ENCODE measurements around the gene POLG.

Gene POLG

GRCh38 chr15:89365462-89366065, 30.9 kb upstream of the POLG start:
- no peak for DNase-seq
- H3K4me1 ChIP-seq (ENCODE audit: insufficient read depth, low read length) = no peaks in the 10 kb centered on the region

GRCh38 chr15:89364741-89365450, 30.3 kb upstream of the POLG start:
- TF ChIP-seq EZH2 (IDR thresholded peaks at IDR 0.05; ENCODE audit: borderline replicate concordance, low read depth, low read length, severe bottlenecking) = no peak
- Histone ChIP-seq H3K36me3 (ENCODE audit: insufficient read depth, low read length) (no peaks in the 10 kb centered on the region), H3K4me1 (ENCODE audit: insufficient read depth, low read length) (no peaks in the 10 kb centered on the region), H3K9ac (ENCODE audit: low read depth, low read length) (no peak overlapping the region), H3K27ac (ENCODE audit: low read length) (no peak overlapping the region), H3K4me3 (ENCODE audit: low read depth in 1 of 2, low read length in 2 of 2) (no peak overlapping the region), H3K4me2 (ENCODE audit: insufficient read depth, low read length) (no peak overlapping the region), H2AFZ (ENCODE audit: low read depth, low read length) (no peak overlapping the region), H4K20me1 (ENCODE audit: insufficient read depth, low read length) (peaks cover 3% of the 10 kb centered on the region; the same call in 1 of the 2 replicates), H3K27me3 (ENCODE audit: insufficient read depth, low read length, poor library complexity) (peaks cover 10% of the 10 kb centered on the region), H3K9me3 (ENCODE audit: insufficient read depth, low read length, severe bottlenecking) (no peaks in the 10 kb centered on the region), H3K79me2 (ENCODE audit: insufficient read depth, low read length) (no peaks in the 10 kb centered on the region)
- no peak for ATAC-seq (ENCODE audit: insufficient read depth, low read depth)
- DNase-seq = no peak

More at GRCh38 chr15:89365462-89366065, 30.9 kb upstream of the POLG start:
- no peaks in the 10 kb centered on the region for H3K9me3 ChIP-seq (ENCODE audit: insufficient read depth, low read length, severe bottlenecking)
- H2AFZ ChIP-seq (ENCODE audit: low read depth, low read length) = no peak overlapping the region
- peaks cover 10% of the 10 kb centered on the region for H3K27me3 ChIP-seq (ENCODE audit: insufficient read depth, low read length, poor library complexity)
- TF ChIP-seq EZH2 (IDR thresholded peaks at IDR 0.05; ENCODE audit: borderline replicate concordance, low read depth, low read length, severe bottlenecking) = no peak
- TF ChIP-seq CTCF (IDR thresholded peaks at IDR 0.05; ENCODE audit: borderline replicate concordance, extremely low read depth, low read length, poor library complexity, severe bottlenecking) = no peak
- no peaks in the 10 kb centered on the region for H3K79me2 ChIP-seq (ENCODE audit: insufficient read depth, low read length)
- ATAC-seq (ENCODE audit: insufficient read depth, low read depth) = no peak
- H4K20me1 ChIP-seq (ENCODE audit: insufficient read depth, low read length) = peaks cover 3% of the 10 kb centered on the region; the same call in 1 of the 2 replicates
- H3K4me2 ChIP-seq (ENCODE audit: insufficient read depth, low read length) = no peak overlapping the region
- no peaks in the 10 kb centered on the region for H3K36me3 ChIP-seq (ENCODE audit: insufficient read depth, low read length)
- H3K9ac ChIP-seq (ENCODE audit: low read depth, low read length) = no peak overlapping the region
- H3K4me3 ChIP-seq (ENCODE audit: low read depth in 1 of 2, low read length in 2 of 2) = no peak overlapping the region
- H3K27ac ChIP-seq (ENCODE audit: low read length) = no peak overlapping the region

- H3K4me3 ChIP-seq (ENCODE audit: low read depth in 1 of 2, low read length in 2 of 2) = no peak overlapping the region
- no peak overlapping the region for H3K4me2 ChIP-seq (ENCODE audit: insufficient read depth, low read length)
- H3K27ac ChIP-seq (ENCODE audit: low read length) = no peak overlapping the region
- no peaks in the 10 kb centered on the region for H3K4me1 ChIP-seq (ENCODE audit: insufficient read depth, low read length)
- H3K9ac ChIP-seq (ENCODE audit: low read depth, low read length) = no peak overlapping the region
- ATAC-seq (ENCODE audit: insufficient read depth, low read depth) = no peak
- no peaks in the 10 kb centered on the region for H3K9me3 ChIP-seq (ENCODE audit: insufficient read depth, low read length, severe bottlenecking)
- peaks cover 9% of the 10 kb centered on the region for H3K27me3 ChIP-seq (ENCODE audit: insufficient read depth, low read length, poor library complexity)
- H4K20me1 ChIP-seq (ENCODE audit: insufficient read depth, low read length) = peaks cover 3% of the 10 kb centered on the region; the same call in 1 of the 2 replicates
- DNase-seq = no peak
- H3K36me3 ChIP-seq (ENCODE audit: insufficient read depth, low read length) = no peaks in the 10 kb centered on the region
- H3K79me2 ChIP-seq (ENCODE audit: insufficient read depth, low read length) = no peaks in the 10 kb centered on the region
- TF ChIP-seq CTCF (IDR thresholded peaks at IDR 0.05; ENCODE audit: borderline replicate concordance, extremely low read depth, low read length, poor library complexity, severe bottlenecking) (no peak), EZH2 (IDR thresholded peaks at IDR 0.05; ENCODE audit: borderline replicate concordance, low read depth, low read length, severe bottlenecking) (no peak)
- H2AFZ ChIP-seq (ENCODE audit: low read depth, low read length) = no peak overlapping the region
These were observed 29.7 kb upstream of the POLG start for GRCh38 chr15:89364341-89364740.

DNA sequence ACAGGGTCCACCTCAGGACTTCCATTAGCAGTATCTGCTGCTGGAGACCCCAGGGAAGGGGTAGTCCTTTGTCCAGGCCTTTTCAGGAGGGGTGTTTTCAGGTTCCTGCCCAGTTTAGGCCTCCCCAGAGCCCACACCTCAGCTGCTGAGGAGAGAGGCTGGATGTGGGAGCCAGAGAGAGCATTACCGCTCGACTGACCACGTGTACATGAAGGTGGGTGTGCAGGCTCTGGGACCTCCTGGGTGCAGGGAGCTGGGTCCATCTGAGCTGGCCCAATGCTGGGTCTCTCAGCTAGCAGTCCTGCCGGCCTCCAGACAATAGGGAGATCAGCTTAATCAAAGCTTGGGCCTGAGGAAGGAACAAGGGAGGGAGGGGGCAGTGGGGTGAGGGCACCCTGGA, 29.1 kb upstream of the POLG start:
- no peak overlapping the region for H3K9ac ChIP-seq (ENCODE audit: low read depth, low read length)
- H3K4me1 ChIP-seq (ENCODE audit: insufficient read depth, low read length) = peaks cover 2% of the 10 kb centered on the region
- no peaks in the 10 kb centered on the region for H3K9me3 ChIP-seq (ENCODE audit: insufficient read depth, low read length, severe bottlenecking)
- no peak overlapping the region for H3K27ac ChIP-seq (ENCODE audit: low read length)
- H3K4me3 ChIP-seq (ENCODE audit: low read depth in 1 of 2, low read length in 2 of 2) = no peak overlapping the region
- peaks cover 3% of the 10 kb centered on the region; the same call in 1 of the 2 replicates for H4K20me1 ChIP-seq (ENCODE audit: insufficient read depth, low read length)
- no peak for DNase-seq
- no peak for TF ChIP-seq EZH2 (IDR thresholded peaks at IDR 0.05; ENCODE audit: borderline replicate concordance, low read depth, low read length, severe bottlenecking)
- no peak for TF ChIP-seq CTCF (IDR thresholded peaks at IDR 0.05; ENCODE audit: borderline replicate concordance, extremely low read depth, low read length, poor library complexity, severe bottlenecking)
- no peak overlapping the region for H2AFZ ChIP-seq (ENCODE audit: low read depth, low read length)
- no peaks in the 10 kb centered on the region for H3K36me3 ChIP-seq (ENCODE audit: insufficient read depth, low read length)
- H3K27me3 ChIP-seq (ENCODE audit: insufficient read depth, low read length, poor library complexity) = peaks cover 5% of the 10 kb centered on the region
- no peak overlapping the region for H3K4me2 ChIP-seq (ENCODE audit: insufficient read depth, low read length)
- no peaks in the 10 kb centered on the region for H3K79me2 ChIP-seq (ENCODE audit: insufficient read depth, low read length)
- no peak for ATAC-seq (ENCODE audit: insufficient read depth, low read depth)
